HL-60 (cell line): Measurements from ENCODE around the gene NADSYN1.

ENCODE experiments used
- GABPA ChIP-seq: IDR thresholded peaks from 2 replicates; pipeline ENCODE4 v1.6.1; 2012; ENCODE audit warnings: low read depth
- POLR2AphosphoS5 ChIP-seq: IDR thresholded peaks from 2 replicates; pipeline ENCODE4 v1.6.1; 2012; ENCODE audit warnings: low read depth
- SPI1 ChIP-seq: IDR thresholded peaks from 2 replicates; pipeline ENCODE4 v1.6.1; 2012; ENCODE audit warnings: low read depth, mild to moderate bottlenecking, borderline replicate concordance
- TF ChIP-seq, protein P1 (sequence below): IDR thresholded peaks from one replicate; pipeline ENCODE4 v1.5.1; 2011; ENCODE audit warnings: low read length, control low read depth, inconsistent platforms; ENCODE audit not compliant: insufficient read depth
- TF ChIP-seq, protein P2 (sequence below): IDR thresholded peaks from 2 replicates; pipeline ENCODE4 v1.6.1; 2012; ENCODE audit warnings: low read depth; ENCODE audit not compliant: insufficient replicate concordance

DNA sequence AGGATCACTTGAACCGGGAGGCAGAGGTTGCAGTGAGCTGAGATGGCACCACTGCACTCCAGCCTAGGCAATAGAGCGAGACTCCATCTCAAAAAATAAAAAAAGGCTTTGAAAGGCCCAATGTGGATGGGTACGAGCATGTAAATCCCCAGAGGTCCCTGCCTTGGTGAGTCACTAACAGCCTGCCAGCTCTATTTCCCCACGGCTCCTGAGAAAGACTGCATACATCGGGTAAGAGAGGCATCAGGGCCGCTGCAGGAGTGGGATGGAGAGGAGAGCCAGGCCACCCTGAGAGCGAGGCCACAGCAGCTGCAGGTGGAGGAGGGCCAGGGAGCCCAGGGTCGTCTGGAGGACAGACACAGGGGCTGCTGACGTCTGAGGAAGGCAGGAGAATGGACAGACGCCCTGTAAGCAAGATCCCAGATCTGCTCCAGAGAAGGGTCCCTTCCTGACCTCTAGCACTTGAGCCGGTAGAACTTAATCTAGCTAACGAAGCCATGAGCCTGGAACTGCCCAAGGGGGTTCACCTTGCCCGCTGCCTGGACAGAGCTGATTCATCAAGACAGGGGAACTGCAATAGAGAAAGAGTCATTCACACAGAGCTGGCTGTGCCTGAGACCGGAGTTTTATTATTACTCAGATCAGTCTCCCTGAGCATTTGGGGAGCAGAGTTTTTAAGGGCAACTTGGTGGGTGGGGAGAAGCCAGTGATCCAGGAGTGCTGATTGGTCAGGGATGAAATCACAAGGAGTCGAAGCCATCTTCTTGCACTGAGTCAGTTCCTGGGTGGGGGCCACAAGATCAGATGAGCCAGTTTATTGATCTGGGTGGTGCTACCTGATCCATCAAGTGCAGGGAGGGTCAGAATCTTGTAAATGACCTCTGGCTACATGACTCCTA lies 90.1 kb downstream of the NADSYN1 start:
- TF ChIP-seq, protein P1, sequence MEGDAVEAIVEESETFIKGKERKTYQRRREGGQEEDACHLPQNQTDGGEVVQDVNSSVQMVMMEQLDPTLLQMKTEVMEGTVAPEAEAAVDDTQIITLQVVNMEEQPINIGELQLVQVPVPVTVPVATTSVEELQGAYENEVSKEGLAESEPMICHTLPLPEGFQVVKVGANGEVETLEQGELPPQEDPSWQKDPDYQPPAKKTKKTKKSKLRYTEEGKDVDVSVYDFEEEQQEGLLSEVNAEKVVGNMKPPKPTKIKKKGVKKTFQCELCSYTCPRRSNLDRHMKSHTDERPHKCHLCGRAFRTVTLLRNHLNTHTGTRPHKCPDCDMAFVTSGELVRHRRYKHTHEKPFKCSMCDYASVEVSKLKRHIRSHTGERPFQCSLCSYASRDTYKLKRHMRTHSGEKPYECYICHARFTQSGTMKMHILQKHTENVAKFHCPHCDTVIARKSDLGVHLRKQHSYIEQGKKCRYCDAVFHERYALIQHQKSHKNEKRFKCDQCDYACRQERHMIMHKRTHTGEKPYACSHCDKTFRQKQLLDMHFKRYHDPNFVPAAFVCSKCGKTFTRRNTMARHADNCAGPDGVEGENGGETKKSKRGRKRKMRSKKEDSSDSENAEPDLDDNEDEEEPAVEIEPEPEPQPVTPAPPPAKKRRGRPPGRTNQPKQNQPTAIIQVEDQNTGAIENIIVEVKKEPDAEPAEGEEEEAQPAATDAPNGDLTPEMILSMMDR = no peak
- no peak for TF ChIP-seq SPI1
- TF ChIP-seq, protein P2, sequence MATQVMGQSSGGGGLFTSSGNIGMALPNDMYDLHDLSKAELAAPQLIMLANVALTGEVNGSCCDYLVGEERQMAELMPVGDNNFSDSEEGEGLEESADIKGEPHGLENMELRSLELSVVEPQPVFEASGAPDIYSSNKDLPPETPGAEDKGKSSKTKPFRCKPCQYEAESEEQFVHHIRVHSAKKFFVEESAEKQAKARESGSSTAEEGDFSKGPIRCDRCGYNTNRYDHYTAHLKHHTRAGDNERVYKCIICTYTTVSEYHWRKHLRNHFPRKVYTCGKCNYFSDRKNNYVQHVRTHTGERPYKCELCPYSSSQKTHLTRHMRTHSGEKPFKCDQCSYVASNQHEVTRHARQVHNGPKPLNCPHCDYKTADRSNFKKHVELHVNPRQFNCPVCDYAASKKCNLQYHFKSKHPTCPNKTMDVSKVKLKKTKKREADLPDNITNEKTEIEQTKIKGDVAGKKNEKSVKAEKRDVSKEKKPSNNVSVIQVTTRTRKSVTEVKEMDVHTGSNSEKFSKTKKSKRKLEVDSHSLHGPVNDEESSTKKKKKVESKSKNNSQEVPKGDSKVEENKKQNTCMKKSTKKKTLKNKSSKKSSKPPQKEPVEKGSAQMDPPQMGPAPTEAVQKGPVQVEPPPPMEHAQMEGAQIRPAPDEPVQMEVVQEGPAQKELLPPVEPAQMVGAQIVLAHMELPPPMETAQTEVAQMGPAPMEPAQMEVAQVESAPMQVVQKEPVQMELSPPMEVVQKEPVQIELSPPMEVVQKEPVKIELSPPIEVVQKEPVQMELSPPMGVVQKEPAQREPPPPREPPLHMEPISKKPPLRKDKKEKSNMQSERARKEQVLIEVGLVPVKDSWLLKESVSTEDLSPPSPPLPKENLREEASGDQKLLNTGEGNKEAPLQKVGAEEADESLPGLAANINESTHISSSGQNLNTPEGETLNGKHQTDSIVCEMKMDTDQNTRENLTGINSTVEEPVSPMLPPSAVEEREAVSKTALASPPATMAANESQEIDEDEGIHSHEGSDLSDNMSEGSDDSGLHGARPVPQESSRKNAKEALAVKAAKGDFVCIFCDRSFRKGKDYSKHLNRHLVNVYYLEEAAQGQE = no peak
- TF ChIP-seq POLR2AphosphoS5 = no peak
- no peak for TF ChIP-seq GABPA
